H1 (cell line): ENCODE data around the gene NR5A1. TPM values are rescaled to one million over a fixed set of nuclear protein-coding genes. Genes with fewer than 3 reads are reported as not detected.

ENCODE experiments used
- CTCF ChIA-PET: fragments of 300-600 bp; sonication (Branson Sonifier 250); formaldehyde crosslinking; loops from one replicate; lab custom pipeline; 2021; ENCODE audit not compliant: partially characterized antibody; lab: Charles Lee
- POLR2A ChIA-PET: fragments of 300-600 bp; sonication (Branson Sonifier 250); formaldehyde crosslinking; loops from one replicate; lab custom pipeline; 2021; ENCODE audit warnings: inconsistent platforms; ENCODE audit not compliant: partially characterized antibody; lab: Charles Lee
- DNase-seq, 2 experiments: peaks; one replicate each; pipeline versions ENCODE4 v3.0.0 to v3.0.0-alpha.2; 2010 to 2022; ENCODE audit warnings: low spot score in 2 of 2, low read depth in 1 of 2, mixed read lengths in 1 of 2
- FAIRE-seq: peaks from 2 replicates; lab custom pipeline; 2011; peaks lifted over from hg19 to GRCh38; lab: Jason Lieb, UNC
- H2AFZ ChIP-seq: 2 replicates; pipeline ENCODE4 v1.8.1; 2012; ENCODE audit warnings: low read length, inconsistent platforms
- H2AK5ac ChIP-seq: 2 replicates; pipeline ENCODE4 v1.6.1; 2013; ENCODE audit warnings: low read depth, low read length
- H2BK120ac ChIP-seq: replicated peaks from 2 replicates; pipeline ENCODE3; 2013; ENCODE audit warnings: low read depth, low read length, inconsistent platforms
- H2BK12ac ChIP-seq: 2 replicates; pipeline ENCODE4 v1.6.1; 2013; ENCODE audit warnings: low read depth, low read length
- H2BK15ac ChIP-seq: 2 replicates; pipeline ENCODE4 v1.6.1; 2013; ENCODE audit warnings: low read length
- H2BK20ac ChIP-seq: 2 replicates; pipeline ENCODE4 v1.6.1; 2013; ENCODE audit warnings: low read length
- H2BK5ac ChIP-seq: 2 replicates; pipeline ENCODE4 v1.6.1; 2013; ENCODE audit warnings: low read depth, low read length
- H3K14ac ChIP-seq: 2 replicates; pipeline ENCODE4 v1.6.1; 2013; ENCODE audit warnings: inconsistent platforms; ENCODE audit not compliant: insufficient read length
- H3K18ac ChIP-seq: 2 replicates; pipeline ENCODE4 v1.6.1; 2013; ENCODE audit warnings: low read length; ENCODE audit errors: extremely low read depth
- H3K23ac ChIP-seq: 2 replicates; pipeline ENCODE4 v1.6.1; 2013; ENCODE audit warnings: inconsistent platforms; ENCODE audit not compliant: insufficient read length
- H3K23me2 ChIP-seq: 2 replicates; pipeline ENCODE4 v1.6.1; 2013; ENCODE audit warnings: low read depth, low read length
- H3K27ac ChIP-seq: 2 replicates; pipeline ENCODE4 v1.6.1; 2011; ENCODE audit warnings: low read depth, low read length, inconsistent platforms
- H3K27me3 ChIP-seq, 4 experiments: replicated peaks in 1 of 4; 1 replicate in 1 of 4; 2 replicates in 3 of 4; pipeline versions ENCODE4 v1.6.1 to v1.8.1; 2011 to 2013; ENCODE audit warnings: low read length in 3 of 4, mild to moderate bottlenecking in 3 of 4, inconsistent platforms in 2 of 4, mixed read lengths in 2 of 4, moderate library complexity in 1 of 4; ENCODE audit not compliant: control insufficient read depth in 3 of 4, insufficient read depth in 3 of 4; ENCODE audit errors: extremely low read depth in 1 of 4
- H3K36me3 ChIP-seq, 4 experiments: 2 replicates each; pipeline versions ENCODE4 v1.6.1 to v1.8.1; 2011 to 2013; ENCODE audit warnings: mild to moderate bottlenecking in 4 of 4, low read length in 3 of 4, moderate library complexity in 2 of 4, control low read depth in 1 of 4, inconsistent platforms in 1 of 4; ENCODE audit not compliant: insufficient read depth in 4 of 4, control insufficient read depth in 2 of 4
- H3K4ac ChIP-seq: replicated peaks from 2 replicates; pipeline ENCODE3; 2013; ENCODE audit warnings: low read length, low read depth, mixed read lengths, inconsistent platforms; ENCODE audit not compliant: insufficient read length
- H3K4me1 ChIP-seq, 4 experiments: replicated peaks in 1 of 4; 1 replicate in 1 of 4; 2 replicates in 3 of 4; pipeline versions ENCODE4 v1.6.1 to v1.8.1; 2011 to 2013; ENCODE audit warnings: low read length in 3 of 4, inconsistent platforms in 2 of 4, mixed read lengths in 1 of 4; ENCODE audit not compliant: insufficient read depth in 4 of 4, control insufficient read depth in 3 of 4
- H3K4me2 ChIP-seq, 2 experiments: 2 replicates each; pipeline versions ENCODE4 v1.6.1 to v1.8.1; 2011 to 2013; ENCODE audit warnings: low read depth in 2 of 2, low read length in 2 of 2, control low read depth in 1 of 2, inconsistent platforms in 1 of 2, mild to moderate bottlenecking in 1 of 2; ENCODE audit not compliant: insufficient read depth in 1 of 2
- H3K4me3 ChIP-seq, 4 experiments: fragments of 200-600, 300-600 bp in 1 of 4; sonication (generic), shearing (Covaris generic), sonication (Bioruptor Twin) in 1 of 4; 2 replicates each; pipeline versions ENCODE4 v1.5.1 to v1.8.1; 2011 to 2016; ENCODE audit warnings: low read length in 4 of 4, low read depth in 3 of 4, control low read depth in 2 of 4, inconsistent platforms in 2 of 4, mild to moderate bottlenecking in 2 of 4, mixed read lengths in 1 of 4, moderate library complexity in 1 of 4; ENCODE audit not compliant: insufficient read depth in 2 of 4; ENCODE audit errors: extremely low read depth in 1 of 4
- H3K56ac ChIP-seq: replicated peaks from 2 replicates; pipeline ENCODE3; 2013; ENCODE audit warnings: low read depth, mild to moderate bottlenecking, mixed read lengths, low read length, inconsistent platforms; ENCODE audit not compliant: insufficient read length
- H3K79me1 ChIP-seq: 2 replicates; pipeline ENCODE4 v1.6.1; 2013; ENCODE audit warnings: low read depth, low read length, control low read depth
- H3K79me2 ChIP-seq, 2 experiments: 2 replicates each; pipeline versions ENCODE4 v1.6.1 to v1.8.1; 2012 to 2013; ENCODE audit warnings: low read length in 2 of 2, mild to moderate bottlenecking in 2 of 2, inconsistent platforms in 1 of 2; ENCODE audit not compliant: insufficient read depth in 2 of 2, control insufficient read depth in 1 of 2
- H3K9ac ChIP-seq, 4 experiments: replicated peaks in 1 of 4; 1 replicate in 1 of 4; 2 replicates in 3 of 4; pipeline versions ENCODE4 v1.6.1 to v1.8.1; 2011 to 2013; ENCODE audit warnings: low read depth in 3 of 4, low read length in 3 of 4, control low read depth in 2 of 4, mild to moderate bottlenecking in 2 of 4, moderate library complexity in 2 of 4, inconsistent platforms in 1 of 4; ENCODE audit errors: extremely low read depth in 1 of 4
- H3K9me3 ChIP-seq, 2 experiments: 2 replicates each; pipeline versions ENCODE4 v1.6.1 to v1.8.1; 2012 to 2013; ENCODE audit warnings: mild to moderate bottlenecking in 2 of 2, moderate library complexity in 2 of 2, control low read depth in 1 of 2, inconsistent platforms in 1 of 2, low read depth in 1 of 2, low read length in 1 of 2, mixed read lengths in 1 of 2; ENCODE audit not compliant: insufficient read depth in 2 of 2
- H4K20me1 ChIP-seq, 2 experiments: replicated peaks in 1 of 2; 2 replicates each; pipeline versions ENCODE3 to v1.8.1; 2011 to 2013; ENCODE audit warnings: inconsistent platforms in 2 of 2, low read length in 2 of 2, mild to moderate bottlenecking in 1 of 2; ENCODE audit not compliant: insufficient read depth in 2 of 2, control insufficient read depth in 1 of 2
- H4K5ac ChIP-seq: 2 replicates; pipeline ENCODE4 v1.6.1; 2013; ENCODE audit warnings: low read length, low read depth, mixed read lengths, inconsistent platforms; ENCODE audit not compliant: insufficient read length
- H4K8ac ChIP-seq: 2 replicates; pipeline ENCODE4 v1.8.0; 2013; ENCODE audit warnings: mild to moderate bottlenecking, moderate library complexity, low read length, inconsistent platforms; ENCODE audit not compliant: insufficient read depth; ENCODE audit errors: extremely low read depth
- H4K91ac ChIP-seq: replicated peaks from 2 replicates; pipeline ENCODE3; 2013; ENCODE audit warnings: low read length, mixed read lengths, inconsistent platforms; ENCODE audit not compliant: insufficient read length
- BRCA1 ChIP-seq: IDR thresholded peaks from 2 replicates; pipeline ENCODE4 v1.6.1; 2012; ENCODE audit warnings: low read depth, low read length, improper control_type of control experiment
- CBX8 ChIP-seq: fragments of 300-800, 300-1000 bp; sonication (generic); IDR thresholded peaks from 2 replicates; pipeline ENCODE4 v1.7.1; 2016; ENCODE audit warnings: low read depth, low read length, borderline replicate concordance
- EGR1 ChIP-seq: IDR thresholded peaks from 2 replicates; pipeline ENCODE4 v1.6.1; 2011; ENCODE audit warnings: low read depth, low read length, borderline replicate concordance
- EZH2 ChIP-seq: fragments of 200-600 bp; sonication (generic); IDR thresholded peaks from 2 replicates; pipeline ENCODE4 v1.7.1; 2012; ENCODE audit warnings: low read depth, mild to moderate bottlenecking, moderate library complexity, low read length, inconsistent platforms; ENCODE audit not compliant: severe bottlenecking
- GABPA ChIP-seq: IDR thresholded peaks from 2 replicates; pipeline ENCODE4 v1.6.1; 2011; ENCODE audit warnings: mild to moderate bottlenecking, low read length, moderate library complexity, borderline replicate concordance; ENCODE audit not compliant: insufficient read depth
- GTF2F1 ChIP-seq: IDR thresholded peaks from 2 replicates; pipeline ENCODE4 v1.6.1; 2012; ENCODE audit warnings: low read depth, low read length, improper control_type of control experiment, borderline replicate concordance
- RFX5 ChIP-seq: IDR thresholded peaks from 2 replicates; pipeline ENCODE4 v1.6.1; 2011; ENCODE audit warnings: low read depth, low read length, improper control_type of control experiment, borderline replicate concordance
- RNF2 ChIP-seq: fragments of 200-900, 300-1000 bp; sonication (generic); IDR thresholded peaks from 2 replicates; pipeline ENCODE4 v1.7.1; 2016; ENCODE audit warnings: borderline replicate concordance, low read depth, mild to moderate bottlenecking, antibody characterized with exemption, low read length; ENCODE audit not compliant: poor library complexity, severe bottlenecking; ENCODE audit errors: missing control alignments
- SP2 ChIP-seq: IDR thresholded peaks from 2 replicates; pipeline ENCODE4 v1.6.1; 2012; ENCODE audit warnings: mild to moderate bottlenecking, low read length, inconsistent platforms
- ZNF274 ChIP-seq: IDR thresholded peaks from 2 replicates; pipeline ENCODE4 v1.7.0; 2012; ENCODE audit warnings: low read length, borderline replicate concordance; ENCODE audit errors: extremely low read depth
- WGBS, 2 experiments: shearing (Covaris generic) in 1 of 2; methylation state at CpG; one replicate each; pipeline versions ENCODE4 v1.1.6 to v1.1.7; 2013 to 2015; ENCODE audit warnings: low lambda C conversion rate in 2 of 2, mixed read lengths in 2 of 2, inconsistent platforms in 1 of 2, low coverage in 1 of 2, missing lambda C conversion rate in 1 of 2; ENCODE audit not compliant: insufficient replicate concordance in 2 of 2, insufficient coverage in 1 of 2, insufficient read length in 1 of 2; ENCODE audit errors: extremely low coverage in 1 of 2, missing lambda C conversion rate in 1 of 2; 5-methylcytosine and 5-hydroxymethylcytosine counted together
- polyA plus RNA-seq, 7 experiments: library from polyadenylated mRNA; depleted of rRNA in 3 of 7; stranded (reverse) in 5 of 7; unstranded in 2 of 7; fragments of >200 nt in 5 of 7; fragments of 200-250 nt in 2 of 7; gene quantifications; 1 replicate in 5 of 7; 2 replicates in 1 of 7; 4 replicates in 1 of 7; pipeline versions ENCODE4 v1.2.1 to v1.2.3, GENCODE V29; 2011 to 2013; ENCODE audit warnings: missing spikeins in 2 of 7, mixed read lengths in 2 of 7
- total RNA-seq: library from RNA; stranded (reverse); fragmentation: NEBNext Ultra II Directional; extraction: Animal tissue kit (Norgen Biotek cat#: 25700); gene quantifications from 2 replicates; pipeline ENCODE4 v1.2.1, GENCODE V29; 2021
- TF ChIP-seq, protein P1 (sequence below): IDR thresholded peaks from 2 replicates; pipeline ENCODE4 v1.6.1; 2012; ENCODE audit warnings: inconsistent platforms
- TF ChIP-seq, protein P2 (sequence below): IDR thresholded peaks from 2 replicates; pipeline ENCODE4 v1.6.1; 2011; ENCODE audit warnings: low read length, improper control_type of control experiment

The NR5A1 gene
- total and polyA plus RNA-seq, 2 of the 8 experiments (the other 6 are each of a cell fraction or from before 2014, with no cell fraction given) = 0.29 to 0.58 TPM

DNA sequence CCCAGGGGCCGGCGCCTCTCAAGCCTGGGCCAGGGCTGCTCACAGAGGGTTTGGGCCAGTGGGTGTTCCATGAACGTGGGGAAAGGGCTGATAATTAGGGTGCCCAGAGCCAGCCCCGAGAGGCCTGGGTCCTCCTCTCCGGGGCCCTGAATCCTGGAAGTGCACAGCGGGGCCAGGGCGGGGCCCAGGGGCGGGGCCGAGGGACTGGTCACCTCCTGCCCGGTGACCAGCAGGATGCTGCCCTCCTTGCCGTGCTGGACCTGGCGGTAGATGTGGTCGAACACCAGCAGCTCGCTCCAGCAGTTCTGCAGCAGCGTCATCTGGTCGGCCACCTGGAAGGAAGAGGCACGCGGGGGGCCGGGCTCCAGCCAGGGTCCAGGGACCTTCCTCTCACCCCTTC, 14.4 kb downstream of the NR5A1 start:
- no peaks in the 10 kb centered on the region for H3K79me2 ChIP-seq
- no peak overlapping the region for H3K4ac ChIP-seq
- ChIA-PET CTCF (interaction anchor here (1.2 to 2.3 kb wide), 3 partner anchors 13 to 361 kb away, joined by 3 to 11 read pairs (median 7); partner anchors contain the start of gene WDR38), POLR2A (no interaction called here)
- no peak overlapping the region for H3K14ac ChIP-seq
- 85% methylated on average over 13 of the region's 19 CpGs; no CpG with 5 or more reads in 1 of the 2 experiments for WGBS, 2 experiments
- H3K23ac ChIP-seq = no peak overlapping the region
- H3K56ac ChIP-seq = no peak overlapping the region
- peaks cover 0 to 2% of the 10 kb centered on the region in 2 experiments for H4K20me1 ChIP-seq
- H3K36me3 ChIP-seq = no peaks in the 10 kb centered on the region
- no peak overlapping the region for H4K91ac ChIP-seq
- H3K18ac ChIP-seq = no peak overlapping the region
- H2BK20ac ChIP-seq = no peak overlapping the region
- peak overlapping the region; percentile 17; the same call in 1 of the 2 replicates for H4K8ac ChIP-seq
- H2AK5ac ChIP-seq = no peak overlapping the region
- no peak overlapping the region for H3K4me3 ChIP-seq
- peaks cover 0 to 2% (median 0%) of the 10 kb centered on the region in 4 experiments; a peak in 1 of 7 replicates for H3K4me1 ChIP-seq
- H3K27ac ChIP-seq = no peak overlapping the region
- no peaks in the 10 kb centered on the region for H3K23me2 ChIP-seq
- H2BK5ac ChIP-seq = no peak overlapping the region
- no peaks in the 10 kb centered on the region for H3K9me3 ChIP-seq
- H3K79me1 ChIP-seq = no peaks in the 10 kb centered on the region
- H2BK120ac ChIP-seq = no peak overlapping the region
- DNase-seq (no peak), FAIRE-seq (no peak)
- no peak overlapping the region for H2BK12ac ChIP-seq
- H3K4me2 ChIP-seq = no peak overlapping the region
- H2AFZ ChIP-seq = no peak overlapping the region
- H4K5ac ChIP-seq = no peak overlapping the region
- no peak overlapping the region for H3K9ac ChIP-seq
- no peaks in the 10 kb centered on the region; a peak in 3 of 7 replicates for H3K27me3 ChIP-seq
- no peak overlapping the region for H2BK15ac ChIP-seq
- no peak for TF ChIP-seq RFX5
- TF ChIP-seq BRCA1 = no peak
- TF ChIP-seq EZH2 = no peak
- TF ChIP-seq, protein P1, sequence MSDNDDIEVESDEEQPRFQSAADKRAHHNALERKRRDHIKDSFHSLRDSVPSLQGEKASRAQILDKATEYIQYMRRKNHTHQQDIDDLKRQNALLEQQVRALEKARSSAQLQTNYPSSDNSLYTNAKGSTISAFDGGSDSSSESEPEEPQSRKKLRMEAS = no peak
- TF ChIP-seq SP2 = no peak
- no peak for TF ChIP-seq EGR1
- TF ChIP-seq, protein P2, sequence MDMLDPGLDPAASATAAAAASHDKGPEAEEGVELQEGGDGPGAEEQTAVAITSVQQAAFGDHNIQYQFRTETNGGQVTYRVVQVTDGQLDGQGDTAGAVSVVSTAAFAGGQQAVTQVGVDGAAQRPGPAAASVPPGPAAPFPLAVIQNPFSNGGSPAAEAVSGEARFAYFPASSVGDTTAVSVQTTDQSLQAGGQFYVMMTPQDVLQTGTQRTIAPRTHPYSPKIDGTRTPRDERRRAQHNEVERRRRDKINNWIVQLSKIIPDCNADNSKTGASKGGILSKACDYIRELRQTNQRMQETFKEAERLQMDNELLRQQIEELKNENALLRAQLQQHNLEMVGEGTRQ = no peak
- no peak for TF ChIP-seq GABPA
- TF ChIP-seq CBX8 = no peak
- no peak for TF ChIP-seq ZNF274
- TF ChIP-seq RNF2 = no peak
- no peak for TF ChIP-seq GTF2F1
